PFSK-1 (cell line): ENCODE data around the gene MBNL2.

Experiments used
- REST ChIP-seq, 2 experiments: IDR thresholded peaks; 2 replicates each; pipeline versions ENCODE4 v1.6.1 to v1.8.0; 2011 to 2012; ENCODE audit warnings: low read depth in 2 of 2, low read length in 2 of 2, control low read depth in 1 of 2, inconsistent platforms in 1 of 2, mild to moderate bottlenecking in 1 of 2, moderate library complexity in 1 of 2; ENCODE audit not compliant: insufficient read depth in 1 of 2
- SIN3A ChIP-seq: IDR thresholded peaks from 2 replicates; pipeline ENCODE4 v1.6.1; 2012; ENCODE audit warnings: mild to moderate bottlenecking, low read length, moderate library complexity, borderline replicate concordance; ENCODE audit not compliant: insufficient read depth
- TAF1 ChIP-seq: IDR thresholded peaks from 2 replicates; pipeline ENCODE4 v1.6.1; 2012; ENCODE audit warnings: low read length, control low read depth, borderline replicate concordance; ENCODE audit not compliant: insufficient read depth

- TF ChIP-seq REST (IDR thresholded peaks at IDR 0.05; ENCODE audit: insufficient read depth in 1 of 2, low read depth in 2 of 2, low read length in 2 of 2) = no peak
- TF ChIP-seq TAF1 = no peak
- TF ChIP-seq SIN3A = no peak
Observed at GRCh38 chr13:97281028-97281427, 58.9 kb downstream of the MBNL2 start.
